ENCODE results near the gene ARFGAP2. TPM values are rescaled to one million over a fixed set of nuclear protein-coding genes. Genes with fewer than 3 reads are reported as not detected.

Gene ARFGAP2
- polyA plus RNA-seq, 1 of the 3 experiments (the other 2 are of a cell fraction) = 52.5 TPM

DNA sequence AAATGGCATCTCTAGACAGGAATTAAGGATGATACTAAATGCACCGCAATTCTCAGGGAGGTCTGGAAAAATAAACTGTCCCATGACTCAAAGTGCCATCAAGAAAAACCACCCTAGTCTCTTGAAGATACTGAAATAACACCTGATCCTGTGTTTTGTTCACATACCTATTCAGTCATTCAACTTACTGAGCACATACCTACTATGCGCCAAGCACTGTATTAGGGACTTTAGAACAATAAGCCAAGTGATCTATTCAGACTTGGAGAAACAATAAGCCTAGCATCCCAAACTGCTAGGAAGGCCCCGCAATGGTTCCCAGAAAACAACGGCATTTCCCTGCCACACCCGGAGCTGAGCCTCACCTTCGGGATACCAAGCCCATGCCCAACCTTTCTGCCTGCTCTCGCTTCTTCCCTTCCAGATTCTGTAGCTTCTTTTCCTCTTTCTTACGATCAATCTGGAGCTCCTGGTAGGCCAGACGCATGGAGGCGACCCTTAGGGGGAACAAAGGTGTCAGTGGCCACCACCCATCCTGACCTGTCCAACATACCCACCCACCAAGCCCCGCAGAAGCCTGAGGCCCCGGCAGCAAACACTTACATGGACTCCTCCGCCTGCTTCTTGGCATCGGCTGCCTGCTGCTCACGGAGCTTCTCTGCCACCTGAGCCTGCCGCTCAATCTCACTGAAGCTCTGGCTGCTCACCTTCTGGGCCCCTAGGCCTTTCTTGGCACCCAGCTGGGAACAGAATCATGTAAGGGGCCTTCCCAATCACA lies 5.4 kb downstream of the ARFGAP2 start:
- Histone ChIP-seq H3K36me3 (replicated peaks in 1 of 2; ENCODE audit: control insufficient read depth in 1 of 2, insufficient read depth in 2 of 2, low read length in 1 of 2) (peaks cover 39 to 62% of the 10 kb centered on the region in 2 experiments), H2AFZ (ENCODE audit: low read depth) (no peak overlapping the region)

GRCh38 chr11:47166368-47166767 lies 10.3 kb downstream of the ARFGAP2 start:
- DNase-seq = no peak
- H3K4me1 ChIP-seq (ENCODE audit: control insufficient read depth in 1 of 2, insufficient read depth in 2 of 2, low read depth in 1 of 2, low read length in 1 of 2) = no peaks in the 10 kb centered on the region
- ChIA-PET CTCF (interaction anchor here (1.9 kb wide), 1 partner anchor 13 kb away, joined by 8 read pairs; no protein-coding TSS in a partner anchor), POLR2A (no interaction called here)
- no peaks in the 10 kb centered on the region for H3K9me2 ChIP-seq
- peaks cover 40 to 53% of the 10 kb centered on the region in 2 experiments for H3K36me3 ChIP-seq (replicated peaks in 1 of 2; ENCODE audit: control insufficient read depth in 1 of 2, insufficient read depth in 2 of 2, low read length in 1 of 2)
- no peak overlapping the region for H3K9ac ChIP-seq
- 100% methylated on average over 1 of the region's 5 CpGs for WGBS (ENCODE audit: low lambda C conversion rate)
- H3F3A ChIP-seq (replicated peaks; ENCODE audit: insufficient read depth) = peaks cover 9% of the 10 kb centered on the region
- H3K79me2 ChIP-seq (ENCODE audit: insufficient read depth) = peaks cover 19% of the 10 kb centered on the region
- H3K9me3 ChIP-seq = no peaks in the 10 kb centered on the region
- H2AFZ ChIP-seq (ENCODE audit: low read depth) = no peak overlapping the region
- H3K27me3 ChIP-seq (ENCODE audit: insufficient read depth) = no peaks in the 10 kb centered on the region
- H3K4me3 ChIP-seq (ENCODE audit: low read depth in 2 of 2, low read length in 1 of 2) = no peak overlapping the region
- no peak overlapping the region for H3K27ac ChIP-seq (ENCODE audit: low read depth in 2 of 2, low read length in 1 of 2)
- TF ChIP-seq, protein P1, sequence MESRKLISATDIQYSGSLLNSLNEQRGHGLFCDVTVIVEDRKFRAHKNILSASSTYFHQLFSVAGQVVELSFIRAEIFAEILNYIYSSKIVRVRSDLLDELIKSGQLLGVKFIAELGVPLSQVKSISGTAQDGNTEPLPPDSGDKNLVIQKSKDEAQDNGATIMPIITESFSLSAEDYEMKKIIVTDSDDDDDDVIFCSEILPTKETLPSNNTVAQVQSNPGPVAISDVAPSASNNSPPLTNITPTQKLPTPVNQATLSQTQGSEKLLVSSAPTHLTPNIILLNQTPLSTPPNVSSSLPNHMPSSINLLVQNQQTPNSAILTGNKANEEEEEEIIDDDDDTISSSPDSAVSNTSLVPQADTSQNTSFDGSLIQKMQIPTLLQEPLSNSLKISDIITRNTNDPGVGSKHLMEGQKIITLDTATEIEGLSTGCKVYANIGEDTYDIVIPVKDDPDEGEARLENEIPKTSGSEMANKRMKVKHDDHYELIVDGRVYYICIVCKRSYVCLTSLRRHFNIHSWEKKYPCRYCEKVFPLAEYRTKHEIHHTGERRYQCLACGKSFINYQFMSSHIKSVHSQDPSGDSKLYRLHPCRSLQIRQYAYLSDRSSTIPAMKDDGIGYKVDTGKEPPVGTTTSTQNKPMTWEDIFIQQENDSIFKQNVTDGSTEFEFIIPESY (IDR thresholded peaks at IDR 0.05; ENCODE audit: borderline replicate concordance, low read depth) = no peak
- no peak for TF ChIP-seq EZH2phosphoT487 (IDR thresholded peaks at IDR 0.05; ENCODE audit: borderline replicate concordance, low read depth)
- no peak for TF ChIP-seq FOXM1 (IDR thresholded peaks at IDR 0.05; ENCODE audit: low read depth)
- TF ChIP-seq GABPA (IDR thresholded peaks at IDR 0.05; ENCODE audit: low read depth) = no peak
- no peak for TF ChIP-seq EP300 (IDR thresholded peaks at IDR 0.05; ENCODE audit: borderline replicate concordance in 1 of 2, low read depth in 1 of 2, low read length in 1 of 2)
- TF ChIP-seq SIN3A (IDR thresholded peaks at IDR 0.05; ENCODE audit: borderline replicate concordance, low read depth, low read length) = no peak
- TF ChIP-seq CHD2 (IDR thresholded peaks at IDR 0.05; ENCODE audit: low read length, partially characterized antibody) = no peak
- TF ChIP-seq TCF12 (IDR thresholded peaks at IDR 0.05) = no peak
- TF ChIP-seq YY1 (IDR thresholded peaks at IDR 0.05; ENCODE audit: low read depth) = no peak
- TF ChIP-seq USF2 (IDR thresholded peaks at IDR 0.05; ENCODE audit: borderline replicate concordance, low read depth, low read length) = no peak
- TF ChIP-seq JUND (IDR thresholded peaks at IDR 0.05) = no peak
- TF ChIP-seq TAF1 (IDR thresholded peaks at IDR 0.05; ENCODE audit: borderline replicate concordance, low read depth, low read length) = no peak
- TF ChIP-seq MXI1 (IDR thresholded peaks at IDR 0.05; ENCODE audit: low read depth, low read length) = no peak
- TF ChIP-seq ELF1 (IDR thresholded peaks at IDR 0.05) = no peak
- no peak for TF ChIP-seq FOXJ3 (CRISPR knock-in tag; IDR thresholded peaks at IDR 0.05)
- no peak overlapping the region for H3K4me2 ChIP-seq
- peaks cover 5% of the 10 kb centered on the region; the same call in 1 of the 2 replicates for H4K20me1 ChIP-seq (ENCODE audit: insufficient read depth)

More for the DNA sequence above, 5.4 kb downstream of the ARFGAP2 start:
- no peak for DNase-seq
- H3K27ac ChIP-seq (ENCODE audit: low read depth in 2 of 2, low read length in 1 of 2) = no peak overlapping the region
- H3K4me3 ChIP-seq (ENCODE audit: low read depth in 2 of 2, low read length in 1 of 2) = no peak overlapping the region
- H3K9me3 ChIP-seq = no peaks in the 10 kb centered on the region
- WGBS (ENCODE audit: low lambda C conversion rate) = 89% methylated on average over 15 of the region's 16 CpGs
- no peak overlapping the region for H3K9ac ChIP-seq
- no peaks in the 10 kb centered on the region for H3F3A ChIP-seq (replicated peaks; ENCODE audit: insufficient read depth)
- TF ChIP-seq CHD2 (IDR thresholded peaks at IDR 0.05; ENCODE audit: low read length, partially characterized antibody) = no peak
- TF ChIP-seq NFIC (IDR thresholded peaks at IDR 0.05; ENCODE audit: borderline replicate concordance) = no peak
- no peak for TF ChIP-seq EZH2phosphoT487 (IDR thresholded peaks at IDR 0.05; ENCODE audit: borderline replicate concordance, low read depth)
- H3K4me1 ChIP-seq (ENCODE audit: control insufficient read depth in 1 of 2, insufficient read depth in 2 of 2, low read depth in 1 of 2, low read length in 1 of 2) = peaks cover 11% of the 10 kb centered on the region in 2 experiments
- H3K4me2 ChIP-seq = no peak overlapping the region
- no peaks in the 10 kb centered on the region for H3K9me2 ChIP-seq
- H3K27me3 ChIP-seq (ENCODE audit: insufficient read depth) = no peaks in the 10 kb centered on the region
- POLR2A ChIA-PET = no interaction called here
- CTCF ChIA-PET = interaction anchor here (1.3 to 3.4 kb wide), 4 partner anchors 8 to 88 kb away, joined by 3 to 18 read pairs (median 4); no protein-coding TSS in a partner anchor
- peaks cover 68% of the 10 kb centered on the region for H3K79me2 ChIP-seq (ENCODE audit: insufficient read depth)
- no peaks in the 10 kb centered on the region for H4K20me1 ChIP-seq (ENCODE audit: insufficient read depth)

All from SK-N-SH (cell line).